NOMO-1 (cell line): ENCODE measurements around the gene KCNMB1.
A peak's percentile ranks its signal among the peaks of the same experiment; 100 is the strongest.
"Not testable (repeated sequence)": the region's sequence is repeated elsewhere in the genome, so short reads cannot be mapped to it uniquely, and the experiment has no call there.

Experiments used
- DNase-seq, 2 experiments: peaks; one replicate each; lab custom pipeline; 2025; ENCODE audit not compliant: unreplicated experiment in 2 of 2; lab: John Stamatoyannopoulos, UW

Gene KCNMB1

DNA sequence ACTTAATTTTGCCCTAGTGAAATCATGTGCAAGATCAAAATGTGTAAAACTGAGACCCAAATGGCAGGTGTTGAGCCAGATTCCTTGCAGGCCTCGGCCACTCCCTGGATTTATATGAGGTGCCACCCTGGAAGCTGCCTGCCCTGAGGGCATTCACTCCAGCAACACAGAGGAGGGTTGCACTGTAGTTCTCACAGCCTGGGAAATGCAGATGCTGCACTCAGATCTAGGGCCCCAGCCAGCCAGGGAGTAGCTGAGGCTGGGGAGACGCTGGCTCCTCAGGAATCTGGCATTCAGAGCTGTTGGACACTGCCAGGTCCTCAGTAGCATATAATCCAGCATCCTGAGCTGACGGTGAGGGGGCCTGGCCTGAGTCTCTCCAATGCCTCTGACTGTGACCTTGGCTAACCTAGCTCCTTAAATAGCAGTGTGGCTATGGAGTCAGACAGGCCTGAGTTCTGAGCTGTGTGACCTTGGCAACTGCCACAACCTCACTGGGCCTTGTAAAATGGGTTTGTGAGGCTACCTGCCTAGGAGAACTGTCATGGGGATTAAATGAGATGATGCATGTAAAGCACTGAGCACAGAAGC, 8.7 kb downstream of the KCNMB1 start:
- DNase-seq: no peak

GRCh38 chr5:170378740-170379139, 10.4 kb downstream of the KCNMB1 start:
- DNase-seq: no peak

DNA sequence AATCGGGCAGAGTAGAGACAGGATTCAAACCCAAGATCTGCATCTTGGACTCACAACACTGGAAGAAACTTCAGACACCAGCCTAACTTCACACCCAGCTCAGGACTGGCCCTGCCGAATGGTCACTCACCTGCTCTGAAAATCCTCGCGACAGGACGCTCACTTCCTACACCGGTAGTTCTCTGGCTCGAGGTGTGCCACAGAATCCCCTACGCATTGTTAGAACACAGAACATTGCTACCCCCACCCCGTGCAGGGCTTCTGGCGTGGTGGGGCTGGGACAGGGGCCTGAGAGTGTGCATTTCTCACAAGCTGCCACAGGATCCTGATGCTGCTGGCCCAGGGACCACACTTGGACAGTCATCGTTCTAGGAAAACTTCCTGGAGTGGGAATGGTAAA, 12.1 kb downstream of the KCNMB1 start:
- no peak for DNase-seq

DNA sequence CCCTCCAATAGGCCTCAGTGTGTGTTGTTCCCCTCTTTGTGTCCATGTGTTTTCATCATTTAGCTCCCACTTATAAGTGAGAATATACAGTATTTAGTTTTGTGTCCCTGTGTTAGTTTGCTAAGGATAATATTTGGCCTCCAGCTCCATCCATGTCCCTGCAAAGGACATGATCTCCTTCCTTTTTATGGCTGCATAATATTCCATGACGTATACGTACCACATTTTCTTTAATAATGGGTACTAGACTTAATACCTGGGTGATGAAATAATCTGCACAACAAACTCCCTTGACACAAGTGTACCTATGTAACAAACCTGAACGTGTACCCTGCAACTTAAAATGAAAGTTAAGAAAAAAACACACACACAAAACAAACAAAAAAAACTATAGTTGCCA, 12.6 kb downstream of the KCNMB1 start:
- DNase-seq: not testable (repeated sequence)

DNA sequence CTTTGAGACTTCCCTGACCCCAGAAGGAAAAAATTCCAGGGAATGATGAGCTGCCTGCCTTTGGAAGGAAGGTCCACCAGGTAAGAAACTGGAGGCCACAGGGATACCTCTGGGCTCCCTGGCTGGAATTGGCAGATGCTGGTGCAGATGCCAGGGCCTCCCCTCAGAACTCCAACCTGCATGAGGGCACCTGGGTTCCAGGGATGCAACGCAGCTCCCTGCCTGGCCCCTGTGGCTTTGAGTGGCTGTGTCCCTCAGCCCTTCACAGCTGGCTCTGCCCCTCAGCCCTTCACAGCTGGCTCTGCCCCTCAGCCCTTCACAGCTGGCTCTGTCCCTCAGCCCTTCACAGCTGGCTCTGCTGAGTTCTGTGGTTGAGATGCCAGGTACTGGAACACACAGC, 13.9 kb downstream of the KCNMB1 start:
- no peak for DNase-seq

- DNase-seq: no peak
Observed at GRCh38 chr5:170372971-170373370, 16.2 kb downstream of the KCNMB1 start.

- DNase-seq: peak in 1 of 2 experiments; percentile 2
Observed at GRCh38 chr5:170368586-170368985, 20.6 kb downstream of the KCNMB1 start.

DNA sequence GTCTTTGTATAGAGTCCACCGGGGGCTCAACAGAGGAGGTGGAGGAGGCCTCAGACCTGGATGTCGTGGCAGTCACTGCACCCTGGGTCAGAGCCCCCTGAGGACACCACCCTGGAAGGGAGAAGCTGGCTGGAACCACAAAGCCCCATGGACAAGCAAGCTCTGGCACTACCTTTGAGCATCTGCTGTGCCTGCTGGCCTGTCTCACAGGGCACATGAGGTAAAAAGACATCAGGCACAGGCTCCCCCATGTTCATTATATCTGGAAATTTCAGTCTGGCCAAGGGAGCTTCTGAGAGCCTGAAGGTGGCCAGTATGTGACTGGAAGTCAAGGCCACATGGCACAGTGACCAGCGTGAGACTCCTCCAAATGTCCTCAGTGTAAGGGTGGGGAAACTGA, 22.9 kb downstream of the KCNMB1 start:
- no peak for DNase-seq

DNA sequence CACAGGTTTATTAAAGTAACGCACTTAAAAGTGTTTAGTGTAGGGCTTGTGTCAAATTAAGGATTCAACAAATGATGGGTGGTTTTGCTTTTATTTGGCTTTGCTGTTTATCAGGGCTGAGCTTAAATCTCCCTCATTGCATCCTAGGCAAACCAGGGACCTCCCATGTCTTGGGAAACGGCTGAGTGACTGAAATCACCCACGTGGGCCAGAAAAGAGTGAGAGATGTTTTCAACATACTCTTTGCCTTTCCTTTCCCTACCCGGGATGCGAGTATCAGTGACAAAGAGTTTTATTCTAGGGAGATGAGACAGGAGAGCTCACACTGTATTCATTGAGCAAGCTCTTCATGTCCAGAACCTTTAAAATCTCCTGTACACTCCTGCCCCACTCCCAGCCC, 23.3 kb downstream of the KCNMB1 start:
- no peak for DNase-seq

GRCh38 chr5:170365011-170365410, 24.2 kb downstream of the KCNMB1 start:
- DNase-seq: no peak

GRCh38 chr5:170363671-170364070, 25.5 kb downstream of the KCNMB1 start:
- peak; percentile 91 to 97 for DNase-seq

- DNase-seq: no peak
Observed at GRCh38 chr5:170362656-170363055, 26.5 kb downstream of the KCNMB1 start.

DNA sequence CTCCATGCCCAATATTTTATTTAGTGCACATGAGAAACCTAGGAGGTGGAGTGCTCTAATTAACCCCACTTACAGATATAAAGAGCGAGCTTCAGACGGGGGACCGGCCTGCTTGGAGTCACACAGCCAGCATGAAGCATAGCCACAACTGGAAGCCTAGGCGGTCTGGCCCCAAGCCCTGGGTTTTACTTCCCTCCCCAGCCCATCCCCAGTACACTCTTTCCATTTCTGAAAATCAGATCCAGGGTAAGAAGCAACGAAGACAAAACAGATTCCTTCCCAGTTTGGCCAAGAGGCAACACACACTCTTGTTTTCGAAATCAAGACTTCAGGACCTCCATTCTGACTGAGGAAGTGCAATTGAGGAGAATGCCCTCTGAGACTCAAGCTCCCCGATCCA, 27.1 kb downstream of the KCNMB1 start:
- peak in 1 of 2 experiments; percentile 10 for DNase-seq

DNA sequence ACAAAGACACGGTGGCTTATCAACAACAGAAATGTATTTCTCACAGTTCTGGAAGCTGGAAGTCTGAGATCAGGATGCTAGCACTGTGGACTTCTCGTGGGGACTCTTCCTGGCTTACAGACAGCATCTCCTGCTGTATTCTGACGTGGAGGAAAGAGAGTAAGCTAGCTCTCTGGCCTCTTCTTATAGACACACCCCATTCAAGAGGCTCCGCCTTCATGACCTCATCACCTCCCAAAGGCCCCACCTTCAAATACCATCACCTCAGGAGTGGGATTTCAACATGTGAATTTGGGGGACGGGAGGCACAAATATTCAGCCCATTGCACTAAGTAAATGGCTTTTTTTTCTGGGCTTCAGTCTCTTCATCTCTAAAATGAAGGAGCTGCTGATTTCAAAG, 27.6 kb downstream of the KCNMB1 start:
- DNase-seq: no peak

- peak; percentile 11 to 23 for DNase-seq
Observed at GRCh38 chr5:170361116-170361515, 28.1 kb downstream of the KCNMB1 start.

- DNase-seq: peak; percentile 59 to 68
Observed at GRCh38 chr5:170360709-170361108, 28.5 kb downstream of the KCNMB1 start.

DNA sequence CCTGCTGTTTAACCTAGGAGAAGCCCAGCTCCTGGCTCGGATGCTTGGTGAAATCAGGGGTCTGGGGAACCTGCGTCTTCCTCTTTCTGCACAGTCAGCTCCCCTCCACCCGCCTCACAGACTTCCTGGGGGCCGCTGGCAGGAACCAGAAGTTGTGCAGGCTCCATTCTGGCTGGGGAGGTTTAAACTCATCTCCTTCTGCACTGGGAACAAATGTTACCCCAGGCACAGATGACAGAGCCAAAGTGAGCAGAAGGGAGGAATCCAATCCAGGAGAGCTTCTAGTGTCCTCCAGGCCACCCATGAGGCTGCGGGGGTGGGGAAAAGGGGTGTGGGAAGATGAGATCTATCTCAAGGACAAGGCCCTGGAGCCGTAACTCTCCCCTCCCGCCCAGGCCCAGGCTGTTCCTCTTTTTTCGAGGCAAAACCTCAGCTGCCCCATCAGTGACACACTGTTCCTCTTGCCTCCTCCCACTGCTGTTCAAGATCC, 31.2 kb downstream of the KCNMB1 start:
- peak; percentile 81 to 86 for DNase-seq

DNA sequence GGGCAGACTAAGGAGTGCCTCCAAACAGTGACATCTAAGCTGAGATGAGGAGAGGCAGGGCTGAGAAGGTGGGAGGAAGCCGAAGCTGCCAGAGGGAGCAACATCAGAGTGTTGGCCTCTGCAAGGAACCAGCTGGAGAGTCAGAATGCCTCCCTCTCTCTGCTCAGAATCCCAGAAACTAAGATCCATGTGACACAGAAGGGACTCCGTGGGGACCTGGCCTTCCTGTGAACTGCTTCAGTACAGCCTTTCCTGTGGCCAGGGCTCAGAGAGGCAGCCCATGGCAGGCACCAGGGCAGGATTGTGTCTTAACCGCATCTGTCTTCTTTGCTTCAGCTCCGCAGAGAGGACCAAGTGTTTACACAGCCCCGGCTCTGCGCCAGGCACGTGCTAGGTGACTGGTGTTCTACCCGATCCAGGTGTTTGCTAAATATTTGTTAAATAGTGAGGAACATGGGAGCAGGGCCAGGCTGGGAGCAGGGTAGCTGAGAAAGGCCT, 33.5 kb downstream of the KCNMB1 start:
- no peak for DNase-seq

GRCh38 chr5:170353961-170354360, 35.2 kb downstream of the KCNMB1 start:
- no peak for DNase-seq

- no peak for DNase-seq
Observed at GRCh38 chr5:170353011-170353761, 36.0 kb downstream of the KCNMB1 start.

- peak in 1 of 2 experiments; percentile 38 for DNase-seq
Observed at GRCh38 chr5:170348137-170348633, 41.0 kb downstream of the KCNMB1 start.

DNA sequence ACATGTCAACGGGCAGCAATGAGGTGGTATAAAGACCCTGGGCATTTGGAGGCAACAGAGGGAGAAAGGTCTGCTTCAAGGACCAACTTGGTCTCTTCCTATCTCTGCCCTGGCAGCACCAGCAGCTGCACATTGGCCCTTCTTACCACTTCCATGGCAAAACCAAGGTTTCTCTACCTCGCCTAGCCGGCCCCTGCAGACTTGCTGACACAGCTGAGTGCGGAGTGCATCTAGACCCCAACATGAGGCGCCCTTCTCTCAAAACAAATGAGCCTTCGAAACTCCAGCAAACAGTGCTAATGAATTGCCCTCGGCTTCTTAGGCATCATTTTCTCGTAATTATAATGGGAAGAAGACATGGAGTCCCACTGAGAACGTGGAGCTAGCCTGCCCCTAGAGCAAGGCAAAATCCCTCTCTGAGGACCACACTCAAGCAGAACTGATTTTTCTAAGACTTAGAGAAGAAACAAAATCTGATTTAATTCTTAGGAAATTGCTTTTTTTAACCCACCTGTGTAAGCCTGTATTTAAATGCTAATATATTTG, 42.1 kb downstream of the KCNMB1 start:
- DNase-seq: no peak
